ENCODE measurements around the gene INO80C.
"Not testable (repeated sequence)": the region's sequence is repeated elsewhere in the genome, so short reads cannot be mapped to it uniquely, and the experiment has no call there.

The INO80C gene

DNA sequence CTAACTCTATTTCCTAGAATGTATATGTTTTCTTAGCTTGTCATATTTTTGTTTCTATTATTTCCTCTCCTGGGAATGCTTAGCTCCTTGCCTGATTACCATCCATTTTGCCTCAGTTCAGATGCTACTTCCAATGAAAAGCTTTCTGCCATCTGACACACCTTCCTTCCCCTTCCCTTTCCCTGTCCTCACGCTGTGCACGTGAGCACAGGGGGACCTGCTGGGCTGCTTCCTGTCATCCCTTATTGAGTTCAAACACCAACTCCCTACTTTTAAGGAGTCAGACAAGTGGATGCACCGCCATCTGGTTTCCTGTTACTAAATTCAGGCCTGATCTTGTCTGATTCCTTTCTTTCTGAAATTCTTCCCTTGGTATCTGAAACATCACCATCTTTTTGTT lies 2.4 kb upstream of the INO80C start:
- no peak overlapping the region for H3K9ac ChIP-seq (ENCODE audit: insufficient read length)
- no peak for DNase-seq (ENCODE audit: low read depth, low spot score)
- peaks cover 3% of the 10 kb centered on the region; the same call in 1 of the 2 replicates for H3K36me3 ChIP-seq (ENCODE audit: insufficient read depth, low read length)
- no peak for TF ChIP-seq POLR2AphosphoS5 (IDR thresholded peaks at IDR 0.05; ENCODE audit: borderline replicate concordance, low read depth, low read length)
- TF ChIP-seq EZH2 (IDR thresholded peaks at IDR 0.05), result no peak
- TF ChIP-seq FOXP2 (optimal IDR thresholded peaks at IDR 0.05; ENCODE audit: control extremely low read depth, extremely low read length, insufficient read depth), result no peak
- no peak overlapping the region for H3K27ac ChIP-seq
- no peaks in the 10 kb centered on the region for H3K9me3 ChIP-seq (ENCODE audit: low read depth, low read length)
- no peak overlapping the region for H3K4me3 ChIP-seq

DNA sequence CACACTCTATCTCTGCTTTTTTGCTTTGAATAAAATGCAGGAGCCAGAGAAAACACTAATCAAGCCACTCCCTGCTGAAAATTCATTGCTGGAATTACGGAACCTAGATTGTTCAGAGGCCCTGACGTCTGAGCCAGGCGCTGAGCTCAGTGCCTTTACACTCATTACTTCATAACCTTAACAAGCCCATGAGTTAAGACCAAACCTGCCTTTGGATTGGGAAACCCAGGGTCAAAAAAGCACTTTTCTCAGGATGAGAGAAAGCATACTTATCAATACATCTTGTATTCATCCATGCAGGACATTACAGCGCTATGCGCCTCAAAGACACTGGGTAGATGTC lies 762 bp downstream of the INO80C start:
- Histone ChIP-seq H3K9me3 (ENCODE audit: low read depth, low read length) (no peaks in the 10 kb centered on the region), H3K27ac (peak overlapping the region; percentile 96), H3K9ac (ENCODE audit: insufficient read length) (peak overlapping the region; percentile 92), H3K4me3 (peak overlapping the region; percentile 90), H3K36me3 (ENCODE audit: insufficient read depth, low read length) (peaks cover 3% of the 10 kb centered on the region; the same call in 1 of the 2 replicates)
- no peak for DNase-seq (ENCODE audit: low read depth, low spot score)
- TF ChIP-seq FOXP2 (optimal IDR thresholded peaks at IDR 0.05; ENCODE audit: control extremely low read depth, extremely low read length, insufficient read depth) (no peak), EZH2 (IDR thresholded peaks at IDR 0.05) (no peak), POLR2AphosphoS5 (IDR thresholded peaks at IDR 0.05; ENCODE audit: borderline replicate concordance, low read depth, low read length) (no peak)

DNA sequence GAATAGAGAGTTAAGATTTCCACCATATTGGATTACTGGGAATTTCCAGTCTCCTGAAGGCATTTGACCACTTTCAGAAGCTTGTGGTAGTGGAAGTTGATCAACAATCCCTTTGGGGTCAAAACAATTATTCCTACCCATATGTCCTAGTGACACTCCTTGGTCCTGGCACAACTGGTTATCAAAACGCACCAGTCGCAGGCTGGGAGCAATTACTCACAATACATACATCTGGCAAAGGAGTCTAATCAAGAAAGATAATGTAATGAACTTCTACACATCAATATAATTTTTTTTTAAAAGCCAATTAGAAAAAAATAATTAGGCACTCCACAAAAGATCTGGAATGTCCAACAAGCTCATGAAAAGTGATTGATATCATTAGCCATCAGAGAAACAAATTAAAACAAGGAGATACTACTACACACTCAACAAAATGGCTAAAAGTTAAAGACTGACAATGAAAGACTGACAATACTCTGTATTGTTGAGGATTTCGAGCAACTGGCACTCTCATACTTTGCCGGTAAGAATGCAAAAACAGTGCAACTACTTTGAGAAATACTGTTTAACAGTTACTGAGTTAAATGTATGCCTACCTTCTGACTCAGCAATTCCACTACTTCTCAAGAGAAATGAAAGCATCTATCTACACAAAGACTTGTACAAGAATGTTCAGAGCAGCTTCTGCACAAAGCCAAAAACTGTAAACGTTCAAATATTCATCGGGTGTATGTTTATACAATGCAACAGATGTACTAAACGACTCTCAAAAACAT lies 2.0 kb downstream of the INO80C start:
- no peak for DNase-seq (ENCODE audit: low read depth, low spot score)
- H3K27ac ChIP-seq, result peak overlapping the region; percentile 7; the same call in 1 of the 2 replicates
- peaks cover 3% of the 10 kb centered on the region; the same call in 1 of the 2 replicates for H3K36me3 ChIP-seq (ENCODE audit: insufficient read depth, low read length)
- H3K4me3 ChIP-seq, result peak overlapping the region; percentile 90
- no peaks in the 10 kb centered on the region for H3K9me3 ChIP-seq (ENCODE audit: low read depth, low read length)
- H3K9ac ChIP-seq (ENCODE audit: insufficient read length), result no peak overlapping the region
- TF ChIP-seq EZH2 (IDR thresholded peaks at IDR 0.05) (no peak), FOXP2 (optimal IDR thresholded peaks at IDR 0.05; ENCODE audit: control extremely low read depth, extremely low read length, insufficient read depth) (no peak), POLR2AphosphoS5 (IDR thresholded peaks at IDR 0.05; ENCODE audit: borderline replicate concordance, low read depth, low read length) (no peak)

GRCh38 chr18:35494251-35495220 lies 3.2 kb downstream of the INO80C start:
- no peaks in the 10 kb centered on the region for H3K9me3 ChIP-seq (ENCODE audit: low read depth, low read length)
- H3K4me3 ChIP-seq, result no peak overlapping the region
- no peak for TF ChIP-seq POLR2AphosphoS5 (IDR thresholded peaks at IDR 0.05; ENCODE audit: borderline replicate concordance, low read depth, low read length)
- TF ChIP-seq FOXP2 (optimal IDR thresholded peaks at IDR 0.05; ENCODE audit: control extremely low read depth, extremely low read length, insufficient read depth), result no peak
- no peak for TF ChIP-seq EZH2 (IDR thresholded peaks at IDR 0.05)
- H3K27ac ChIP-seq, result no peak overlapping the region
- H3K9ac ChIP-seq (ENCODE audit: insufficient read length), result no peak overlapping the region
- DNase-seq (ENCODE audit: low read depth, low spot score), result no peak
- peaks cover 3% of the 10 kb centered on the region; the same call in 1 of the 2 replicates for H3K36me3 ChIP-seq (ENCODE audit: insufficient read depth, low read length)

GRCh38 chr18:35491700-35492077 lies 6.1 kb downstream of the INO80C start:
- Histone ChIP-seq H3K9ac (ENCODE audit: insufficient read length) (no peak overlapping the region), H3K4me3 (peak overlapping the region; percentile 61), H3K36me3 (ENCODE audit: insufficient read depth, low read length) (peaks cover 3% of the 10 kb centered on the region; the same call in 1 of the 2 replicates), H3K27ac (peak overlapping the region; percentile 52), H3K9me3 (ENCODE audit: low read depth, low read length) (no peaks in the 10 kb centered on the region)
- TF ChIP-seq POLR2AphosphoS5 (IDR thresholded peaks at IDR 0.05; ENCODE audit: borderline replicate concordance, low read depth, low read length) (no peak), EZH2 (IDR thresholded peaks at IDR 0.05) (no peak), FOXP2 (optimal IDR thresholded peaks at IDR 0.05; ENCODE audit: control extremely low read depth, extremely low read length, insufficient read depth) (no peak)
- DNase-seq (ENCODE audit: low read depth, low spot score), result no peak

- DNase-seq (ENCODE audit: low read depth, low spot score), result no peak
- Histone ChIP-seq H3K9ac (ENCODE audit: insufficient read length) (peak overlapping the region; percentile 38), H3K4me3 (peak overlapping the region; percentile 61), H3K27ac (peak overlapping the region; percentile 52), H3K36me3 (ENCODE audit: insufficient read depth, low read length) (peaks cover 2% of the 10 kb centered on the region; the same call in 1 of the 2 replicates), H3K9me3 (ENCODE audit: low read depth, low read length) (no peaks in the 10 kb centered on the region)
- TF ChIP-seq EZH2 (IDR thresholded peaks at IDR 0.05) (no peak), FOXP2 (optimal IDR thresholded peaks at IDR 0.05; ENCODE audit: control extremely low read depth, extremely low read length, insufficient read depth) (no peak), POLR2AphosphoS5 (IDR thresholded peaks at IDR 0.05; ENCODE audit: borderline replicate concordance, low read depth, low read length) (no peak)
These were observed 6.7 kb downstream of the INO80C start for GRCh38 chr18:35490894-35491699.

DNA sequence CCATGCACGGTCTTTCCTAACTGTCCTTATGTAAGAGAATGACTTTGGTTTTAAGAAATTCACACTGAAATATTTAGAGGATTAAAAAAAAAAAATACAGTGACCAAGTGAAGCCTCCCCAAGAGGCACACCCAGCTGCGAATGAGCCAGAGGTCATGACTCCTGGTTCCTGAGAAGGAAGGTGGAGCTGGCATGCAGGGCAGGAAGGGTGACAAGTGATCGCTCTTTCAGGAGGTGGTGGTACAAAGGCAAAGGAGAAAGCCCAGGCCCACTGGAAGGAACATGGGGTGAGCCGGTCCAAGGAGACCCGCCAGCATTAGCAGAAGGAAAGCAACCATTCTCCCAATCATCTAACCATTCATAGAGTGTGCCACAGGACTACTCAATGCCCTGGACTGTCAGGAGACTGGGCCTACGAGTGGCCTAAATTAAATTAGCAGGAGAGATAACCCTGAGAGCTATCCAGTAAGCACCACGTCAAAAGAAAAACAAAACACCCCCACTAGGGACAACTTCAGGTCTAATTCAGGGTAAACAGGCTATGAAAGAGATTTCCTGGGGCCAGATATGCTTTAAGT lies 7.8 kb downstream of the INO80C start:
- no peak for DNase-seq (ENCODE audit: low read depth, low spot score)
- Histone ChIP-seq H3K36me3 (ENCODE audit: insufficient read depth, low read length) (no peaks in the 10 kb centered on the region), H3K4me3 (no peak overlapping the region), H3K9me3 (ENCODE audit: low read depth, low read length) (no peaks in the 10 kb centered on the region), H3K9ac (ENCODE audit: insufficient read length) (no peak overlapping the region), H3K27ac (no peak overlapping the region)
- TF ChIP-seq EZH2 (IDR thresholded peaks at IDR 0.05) (no peak), POLR2AphosphoS5 (IDR thresholded peaks at IDR 0.05; ENCODE audit: borderline replicate concordance, low read depth, low read length) (no peak), FOXP2 (optimal IDR thresholded peaks at IDR 0.05; ENCODE audit: control extremely low read depth, extremely low read length, insufficient read depth) (no peak)

DNA sequence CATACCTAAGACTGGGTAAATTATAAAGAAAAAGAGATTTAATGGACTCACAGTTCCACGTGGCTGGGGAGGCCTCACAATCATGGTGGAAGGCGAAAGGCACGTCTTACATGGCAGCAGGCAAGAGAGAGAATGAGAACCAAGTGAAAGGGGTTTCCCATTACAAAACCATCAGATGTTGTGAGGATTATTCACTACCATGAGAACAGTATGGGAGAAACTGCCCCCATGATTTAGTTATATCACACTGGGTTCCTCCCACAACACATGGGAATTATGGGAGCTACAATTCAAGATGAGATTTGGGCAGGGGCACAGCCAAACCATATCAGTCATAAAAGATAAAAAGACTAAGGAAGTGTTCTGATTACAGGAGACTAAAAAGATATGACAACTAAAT lies 8.5 kb downstream of the INO80C start:
- not testable (repeated sequence) for H3K36me3 ChIP-seq (ENCODE audit: insufficient read depth, low read length); H3K27ac ChIP-seq; H3K9ac ChIP-seq (ENCODE audit: insufficient read length); DNase-seq (ENCODE audit: low read depth, low spot score); H3K9me3 ChIP-seq (ENCODE audit: low read depth, low read length); H3K4me3 ChIP-seq

DNA sequence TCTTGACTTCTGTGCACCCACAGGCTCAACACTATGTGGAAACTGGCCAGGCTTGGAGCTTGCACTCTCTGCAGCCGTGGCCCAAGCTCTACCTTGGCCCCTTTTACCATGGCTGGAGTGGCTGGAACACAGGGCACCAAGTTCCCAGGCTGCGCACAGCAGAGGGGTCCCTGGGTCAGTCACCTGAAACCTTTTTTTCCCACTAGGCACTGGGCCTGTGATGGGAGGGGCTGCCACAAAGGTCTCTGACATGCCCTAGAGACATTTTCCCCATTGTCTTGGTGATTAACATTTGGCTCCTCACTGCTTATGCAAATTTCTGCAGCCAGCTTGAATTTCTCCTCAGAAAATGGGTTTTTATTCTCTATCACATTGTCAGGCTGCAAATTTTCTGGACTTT lies 9.4 kb downstream of the INO80C start:
- H3K9me3 ChIP-seq (ENCODE audit: low read depth, low read length); H3K27ac ChIP-seq; H3K4me3 ChIP-seq; H3K9ac ChIP-seq (ENCODE audit: insufficient read length); DNase-seq (ENCODE audit: low read depth, low spot score); H3K36me3 ChIP-seq (ENCODE audit: insufficient read depth, low read length): not testable (repeated sequence)

DNA sequence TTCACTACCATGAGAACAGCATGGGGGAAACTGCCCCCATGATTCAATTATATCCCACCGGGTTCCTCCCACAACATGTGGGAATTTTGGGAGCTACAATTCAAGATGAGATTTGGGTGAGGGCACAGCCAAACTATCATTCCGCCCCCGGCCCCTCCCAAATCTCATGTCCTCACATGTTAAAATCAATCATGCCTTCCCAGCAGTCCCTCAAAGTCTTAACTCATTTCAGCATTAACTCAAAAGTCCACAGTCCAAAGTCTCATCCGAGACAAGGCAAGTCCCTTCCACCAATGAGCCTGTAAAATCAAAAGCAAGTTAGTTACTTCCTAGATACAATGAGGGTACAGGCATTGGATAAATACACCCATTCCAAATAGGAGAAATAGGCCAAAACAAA lies 10.2 kb downstream of the INO80C start:
- H3K9ac ChIP-seq (ENCODE audit: insufficient read length); H3K27ac ChIP-seq; H3K36me3 ChIP-seq (ENCODE audit: insufficient read depth, low read length); H3K4me3 ChIP-seq; H3K9me3 ChIP-seq (ENCODE audit: low read depth, low read length); DNase-seq (ENCODE audit: low read depth, low spot score): not testable (repeated sequence)
